ENCODE data around the gene MPP2. TPM values are rescaled to one million over a fixed set of nuclear protein-coding genes. Genes with fewer than 3 reads are reported as not detected.
A peak's percentile ranks its signal among the peaks of the same experiment; 100 is the strongest.
"Not testable (repeated sequence)": the region's sequence is repeated elsewhere in the genome, so short reads cannot be mapped to it uniquely, and the experiment has no call there.

MPP2 gene
- total and polyA plus RNA-seq, 3 donors from 2014 or later, result 25.1 to 31.4 (median 25.8) TPM

DNA sequence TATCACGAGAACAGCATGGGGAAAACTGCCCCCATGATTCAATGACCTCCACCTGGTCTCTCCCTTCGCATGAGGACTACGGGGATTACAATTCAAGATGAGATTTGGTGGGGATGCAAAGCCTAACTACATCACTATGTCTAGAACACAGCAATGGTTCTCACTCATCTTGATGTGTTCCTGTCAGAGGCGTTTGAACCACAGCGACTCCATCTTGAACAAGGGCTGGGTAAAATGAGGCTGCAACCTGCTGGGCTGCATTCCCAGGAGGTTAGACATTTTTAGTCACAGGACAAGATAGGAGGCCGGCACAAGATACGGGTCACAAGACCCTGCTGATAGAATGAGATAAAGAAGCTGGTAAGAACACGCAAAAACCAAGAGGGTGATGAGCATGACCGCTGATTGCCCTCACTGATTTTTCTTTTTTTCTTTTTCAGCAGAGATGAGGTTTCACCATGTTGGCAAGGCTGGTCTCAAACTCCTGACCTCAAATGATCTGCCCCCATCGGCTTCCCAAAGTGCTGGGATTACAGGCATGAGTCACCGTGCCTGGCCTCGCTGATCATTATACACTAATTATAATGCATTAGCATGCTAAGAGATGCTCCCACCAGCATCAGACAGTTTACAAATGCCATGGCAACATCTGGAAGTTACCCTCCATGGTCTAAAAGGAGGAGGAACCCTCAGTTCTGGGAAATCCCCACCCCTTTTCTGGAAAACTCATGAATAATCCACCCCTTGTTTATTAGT, 37.9 kb upstream of the MPP2 start:
- Histone ChIP-seq H3K27me3 (no peaks in the 10 kb centered on the region), H3K9me3 (no peaks in the 10 kb centered on the region), H3K4me3 (no peak overlapping the region), H3K27ac (no peak overlapping the region), H3K4me1 (no peaks in the 10 kb centered on the region), H3K36me3 (ENCODE audit: low read depth, missing control alignments) (no peaks in the 10 kb centered on the region)
- DNase-seq, result no peak
- no peak for TF ChIP-seq CTCF (IDR thresholded peaks at IDR 0.05)
- no peak for TF ChIP-seq POLR2A (IDR thresholded peaks at IDR 0.05)
- intact Hi-C loops (cut with DNase I; ENCODE audit: low total_unique reads), result no loop called here
- WGBS, 2 donors, result 87 to 91% methylated on average over 12 of the region's 12 CpGs

- Histone ChIP-seq H3K4me3 (no peak within 1 kb of the TSS), H3K36me3 (ENCODE audit: low read depth, missing control alignments) (no peaks in the 10 kb centered on the region), H3K9me3 (no peaks in the 10 kb centered on the region), H3K27me3 (no peaks in the 10 kb centered on the region), H3K27ac (no peak within 1 kb of the TSS), H3K4me1 (peaks cover 4% of the 10 kb centered on the region)
- WGBS, 2 donors, result 82 to 89% methylated on average over 14 to 17 of the region's 17 CpGs
- TF ChIP-seq CTCF (IDR thresholded peaks at IDR 0.05), result no peak
- no peak for TF ChIP-seq POLR2A (IDR thresholded peaks at IDR 0.05)
- intact Hi-C loops (cut with DNase I; ENCODE audit: low total_unique reads), result no loop called here
- DNase-seq, result no peak
Measured at GRCh38 chr17:43942051-43942685, 34.8 kb upstream of the MPP2 start, which contains the start of gene PPY. Gene PPY, minus strand, starts transcription at chr17:43942476. Its CDS starts 822 bp downstream, at chr17:43941654.

- no peak for TF ChIP-seq POLR2A (IDR thresholded peaks at IDR 0.05)
- TF ChIP-seq CTCF (IDR thresholded peaks at IDR 0.05), result peak in 2 of 3 experiments; percentile 29 to 36
- no peaks in the 10 kb centered on the region for H3K27me3 ChIP-seq
- 60 to 69% methylated on average over 4 to 7 of the region's 7 CpGs for WGBS, 2 donors
- DNase-seq, result peak; percentile 36
- no peaks in the 10 kb centered on the region for H3K9me3 ChIP-seq
- H3K4me1 ChIP-seq, result peaks cover 4% of the 10 kb centered on the region
- no peaks in the 10 kb centered on the region for H3K36me3 ChIP-seq (ENCODE audit: low read depth, missing control alignments)
- no peak overlapping the region for H3K27ac ChIP-seq
- no peak overlapping the region for H3K4me3 ChIP-seq
- intact Hi-C loops (cut with DNase I; ENCODE audit: low total_unique reads), result no loop called here
Measured at GRCh38 chr17:43940630-43941029, 33.3 kb upstream of the MPP2 start.

GRCh38 chr17:43939886-43940285, 32.5 kb upstream of the MPP2 start:
- no peaks in the 10 kb centered on the region for H3K9me3 ChIP-seq
- no peak for TF ChIP-seq POLR2A (IDR thresholded peaks at IDR 0.05)
- no peak for TF ChIP-seq CTCF (IDR thresholded peaks at IDR 0.05)
- H3K4me3 ChIP-seq, result no peak overlapping the region
- H3K27me3 ChIP-seq, result no peaks in the 10 kb centered on the region
- 96 to 100% methylated on average over 5 of the region's 5 CpGs for WGBS, 2 donors
- DNase-seq, result no peak
- no peak overlapping the region for H3K27ac ChIP-seq
- H3K4me1 ChIP-seq, result peaks cover 4% of the 10 kb centered on the region
- no peaks in the 10 kb centered on the region for H3K36me3 ChIP-seq (ENCODE audit: low read depth, missing control alignments)
- intact Hi-C loops (cut with DNase I; ENCODE audit: low total_unique reads), result no loop called here

DNA sequence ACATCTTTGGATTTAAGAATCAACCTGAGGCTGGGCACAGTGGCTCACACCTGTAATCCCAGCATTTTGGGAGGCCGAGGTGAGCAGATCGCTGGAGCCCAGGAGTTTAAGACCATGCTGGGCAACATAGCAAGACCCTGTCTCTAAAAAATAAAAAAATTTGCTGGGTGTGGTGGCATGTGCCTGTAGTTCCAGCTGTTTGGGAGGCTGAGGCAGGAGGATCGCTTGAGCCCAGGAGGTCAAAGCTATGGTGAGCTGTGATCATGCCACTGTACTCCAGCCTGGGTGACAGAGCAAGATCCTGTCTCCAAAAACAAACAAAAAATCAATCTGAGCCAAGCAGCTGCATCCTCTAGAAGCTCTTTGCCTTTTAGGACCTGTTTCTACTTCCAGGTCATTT, 32.1 kb upstream of the MPP2 start:
- 92 to 96% methylated on average over 3 of the region's 3 CpGs for WGBS, 2 donors
- H3K4me3 ChIP-seq; H3K4me1 ChIP-seq; H3K9me3 ChIP-seq; DNase-seq; intact Hi-C loops (cut with DNase I; ENCODE audit: low total_unique reads); H3K27ac ChIP-seq; H3K27me3 ChIP-seq; H3K36me3 ChIP-seq (ENCODE audit: low read depth, missing control alignments): not testable (repeated sequence)

All from testis (tissue), 3 donors.